ENCODE measurements around the gene IL22RA1.

The IL22RA1 gene

DNA sequence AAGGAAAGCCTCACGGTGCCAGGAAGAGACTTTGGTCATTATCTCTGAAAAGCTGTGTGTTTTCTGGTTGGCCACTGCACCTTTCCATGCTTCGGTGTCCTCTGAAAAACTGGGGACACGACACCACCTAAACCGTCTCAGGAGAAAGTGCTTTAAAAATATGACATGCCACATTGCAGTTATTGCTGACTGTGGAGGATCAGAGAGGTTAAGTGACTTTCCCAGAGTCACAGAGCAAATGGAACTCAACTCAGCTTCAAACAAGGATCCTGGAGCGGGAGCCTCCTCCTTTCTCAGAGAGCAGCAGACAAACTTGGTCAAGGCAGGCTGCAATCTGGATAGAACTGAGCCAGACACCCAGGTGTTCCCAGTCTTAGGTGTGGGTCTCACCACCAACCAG is 44.8 kb downstream of the IL22RA1 start:
- H3K36me3 ChIP-seq (replicated peaks): no peaks in the 10 kb centered on the region
- H3K4me3 ChIP-seq: no peak overlapping the region
- DNase-seq (ENCODE audit: low spot score in 2 of 2): no peak
- no peaks in the 10 kb centered on the region for H3K4me1 ChIP-seq
- no peaks in the 10 kb centered on the region for H3K9me3 ChIP-seq
- in situ Hi-C loops (cut with MboI; ENCODE audit: low sequenced_read_pairs): no loop called here
- H3K27me3 ChIP-seq (ENCODE audit: low read depth): no peaks in the 10 kb centered on the region

DNA sequence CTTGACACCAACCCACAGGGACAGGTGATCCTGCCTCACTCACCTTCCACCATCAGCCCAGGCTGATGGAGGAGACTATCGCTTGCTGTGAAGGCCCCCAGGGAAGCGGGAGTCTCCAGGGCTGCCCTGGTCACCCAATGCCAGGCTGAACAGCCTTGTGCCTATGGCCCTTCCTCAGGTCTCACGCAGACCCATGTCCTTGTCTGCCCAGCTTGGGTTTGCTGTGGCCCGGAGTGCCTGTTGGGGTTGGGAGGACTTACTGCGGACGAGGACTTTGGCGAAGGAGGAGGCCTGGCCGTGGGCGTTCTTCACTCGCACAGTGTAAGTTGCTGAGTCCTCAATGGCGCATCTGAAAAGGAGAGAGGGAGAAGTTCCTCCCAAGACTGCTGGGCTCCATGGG is 45.3 kb downstream of the IL22RA1 start:
- H3K36me3 ChIP-seq (replicated peaks): no peaks in the 10 kb centered on the region
- H3K4me3 ChIP-seq: no peak overlapping the region
- no peaks in the 10 kb centered on the region for H3K9me3 ChIP-seq
- in situ Hi-C loops (cut with MboI; ENCODE audit: low sequenced_read_pairs): no loop called here
- no peaks in the 10 kb centered on the region for H3K27me3 ChIP-seq (ENCODE audit: low read depth)
- H3K4me1 ChIP-seq: no peaks in the 10 kb centered on the region
- DNase-seq (ENCODE audit: low spot score in 2 of 2): no peak

- Histone ChIP-seq H3K36me3 (replicated peaks) (no peaks in the 10 kb centered on the region), H3K9me3 (no peaks in the 10 kb centered on the region), H3K4me1 (no peaks in the 10 kb centered on the region), H3K27me3 (ENCODE audit: low read depth) (no peaks in the 10 kb centered on the region), H3K4me3 (no peak overlapping the region)
- in situ Hi-C loops (cut with MboI; ENCODE audit: low sequenced_read_pairs): no loop called here
- no peak for DNase-seq (ENCODE audit: low spot score in 2 of 2)
These were observed 46.2 kb downstream of the IL22RA1 start for GRCh38 chr1:24096739-24097103.

- H3K36me3 ChIP-seq (replicated peaks): no peaks in the 10 kb centered on the region
- H3K9me3 ChIP-seq: no peaks in the 10 kb centered on the region
- no peaks in the 10 kb centered on the region for H3K4me1 ChIP-seq
- H3K27me3 ChIP-seq (ENCODE audit: low read depth): no peaks in the 10 kb centered on the region
- no peak for DNase-seq (ENCODE audit: low spot score in 2 of 2)
- no peak overlapping the region for H3K4me3 ChIP-seq
- in situ Hi-C loops (cut with MboI; ENCODE audit: low sequenced_read_pairs): no loop called here
These were observed 46.8 kb downstream of the IL22RA1 start for GRCh38 chr1:24096009-24096738.

GRCh38 chr1:24095140-24095859 is 47.6 kb downstream of the IL22RA1 start:
- no peaks in the 10 kb centered on the region for H3K27me3 ChIP-seq (ENCODE audit: low read depth)
- no peaks in the 10 kb centered on the region for H3K9me3 ChIP-seq
- in situ Hi-C loops (cut with MboI; ENCODE audit: low sequenced_read_pairs): no loop called here
- DNase-seq (ENCODE audit: low spot score in 2 of 2): no peak
- no peaks in the 10 kb centered on the region for H3K36me3 ChIP-seq (replicated peaks)
- no peaks in the 10 kb centered on the region for H3K4me1 ChIP-seq
- H3K4me3 ChIP-seq: no peak overlapping the region

DNA sequence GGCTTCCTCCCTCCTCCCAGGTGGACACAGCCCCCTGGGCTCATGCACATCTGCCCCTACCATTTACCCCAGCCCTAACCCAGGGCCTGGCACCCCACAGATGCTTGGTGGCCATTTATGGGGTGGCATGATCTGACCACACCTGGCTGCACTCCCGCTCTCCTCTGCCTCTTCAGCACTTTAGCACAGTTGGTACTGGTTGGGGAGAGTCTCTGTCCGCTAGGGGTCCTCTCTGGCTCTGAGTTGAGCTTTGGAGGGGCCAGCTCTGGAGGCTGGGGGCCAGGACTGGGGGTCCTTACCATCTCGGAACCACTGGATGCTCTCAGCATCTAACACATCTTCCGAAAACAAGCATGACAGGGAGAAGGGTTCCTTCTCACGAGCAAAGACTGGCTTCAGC is 48.4 kb downstream of the IL22RA1 start:
- no peak for DNase-seq (ENCODE audit: low spot score in 2 of 2)
- Histone ChIP-seq H3K36me3 (replicated peaks) (no peaks in the 10 kb centered on the region), H3K4me3 (no peak overlapping the region), H3K27me3 (ENCODE audit: low read depth) (no peaks in the 10 kb centered on the region), H3K4me1 (no peaks in the 10 kb centered on the region), H3K9me3 (no peaks in the 10 kb centered on the region)
- in situ Hi-C loops (cut with MboI; ENCODE audit: low sequenced_read_pairs): no loop called here

DNA sequence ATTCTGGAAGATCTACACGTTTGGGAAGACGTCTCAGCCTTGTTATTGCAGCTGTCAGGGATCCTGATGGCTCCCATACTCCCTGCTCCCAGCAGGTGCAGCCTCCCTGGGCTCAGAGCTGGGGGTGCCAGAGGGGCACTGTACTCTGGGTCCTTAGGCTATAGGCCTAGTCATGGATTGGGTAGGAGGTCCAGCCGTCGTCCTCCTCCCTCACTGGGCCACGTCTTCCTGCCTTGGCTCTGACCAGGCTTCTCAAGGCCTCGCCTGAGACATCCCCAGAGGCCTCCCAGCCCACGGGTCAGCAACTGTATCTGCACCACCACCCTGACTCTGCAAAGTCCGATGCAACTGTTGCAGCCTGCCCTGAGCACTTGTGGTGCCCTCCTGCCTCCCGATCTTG is 49.2 kb downstream of the IL22RA1 start:
- H3K9me3 ChIP-seq: no peaks in the 10 kb centered on the region
- in situ Hi-C loops (cut with MboI; ENCODE audit: low sequenced_read_pairs): no loop called here
- H3K4me1 ChIP-seq: no peaks in the 10 kb centered on the region

DNA sequence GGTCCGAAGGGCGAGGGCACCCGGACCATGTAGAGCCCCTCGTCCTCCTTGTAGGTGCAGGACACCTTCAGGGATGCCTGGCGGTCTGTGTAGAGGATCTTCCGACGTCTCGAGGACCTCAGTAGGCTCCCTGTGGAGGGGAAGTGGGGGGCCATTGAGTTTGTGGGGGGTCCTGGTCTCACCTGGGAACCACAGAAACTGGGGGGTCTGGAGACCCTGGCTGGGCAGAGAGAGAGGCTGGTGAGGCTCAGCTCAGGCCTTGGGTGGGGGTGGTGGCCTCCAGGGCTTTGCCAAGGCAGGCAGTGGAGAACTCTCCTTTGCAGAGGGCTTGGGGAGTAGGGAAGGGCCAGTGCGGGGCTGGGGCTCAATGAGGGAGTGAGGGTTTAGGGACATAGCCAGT is 50.0 kb downstream of the IL22RA1 start:
- H3K4me1 ChIP-seq: no peaks in the 10 kb centered on the region
- H3K27me3 ChIP-seq (ENCODE audit: low read depth): no peaks in the 10 kb centered on the region
- no peaks in the 10 kb centered on the region for H3K9me3 ChIP-seq
- H3K36me3 ChIP-seq (replicated peaks): no peaks in the 10 kb centered on the region
- in situ Hi-C loops (cut with MboI; ENCODE audit: low sequenced_read_pairs): no loop called here
- no peak for DNase-seq (ENCODE audit: low spot score in 2 of 2)
- H3K4me3 ChIP-seq: no peak overlapping the region

More for the DNA sequence above, 49.2 kb downstream of the IL22RA1 start:
- no peak for DNase-seq (ENCODE audit: low spot score in 2 of 2)
- Histone ChIP-seq H3K4me3 (no peak overlapping the region), H3K36me3 (replicated peaks) (no peaks in the 10 kb centered on the region), H3K27me3 (ENCODE audit: low read depth) (no peaks in the 10 kb centered on the region)

GRCh38 chr1:24091971-24092482 is 50.9 kb downstream of the IL22RA1 start:
- no peaks in the 10 kb centered on the region for H3K9me3 ChIP-seq
- H3K36me3 ChIP-seq (replicated peaks): no peaks in the 10 kb centered on the region
- H3K4me3 ChIP-seq: no peak overlapping the region
- no peak for DNase-seq (ENCODE audit: low spot score in 2 of 2)
- H3K4me1 ChIP-seq: no peaks in the 10 kb centered on the region
- in situ Hi-C loops (cut with MboI; ENCODE audit: low sequenced_read_pairs): no loop called here
- H3K27me3 ChIP-seq (ENCODE audit: low read depth): no peaks in the 10 kb centered on the region

- no peaks in the 10 kb centered on the region for H3K9me3 ChIP-seq
- in situ Hi-C loops (cut with MboI; ENCODE audit: low sequenced_read_pairs): no loop called here
These were observed 52.2 kb downstream of the IL22RA1 start for GRCh38 chr1:24090736-24091135.

DNA sequence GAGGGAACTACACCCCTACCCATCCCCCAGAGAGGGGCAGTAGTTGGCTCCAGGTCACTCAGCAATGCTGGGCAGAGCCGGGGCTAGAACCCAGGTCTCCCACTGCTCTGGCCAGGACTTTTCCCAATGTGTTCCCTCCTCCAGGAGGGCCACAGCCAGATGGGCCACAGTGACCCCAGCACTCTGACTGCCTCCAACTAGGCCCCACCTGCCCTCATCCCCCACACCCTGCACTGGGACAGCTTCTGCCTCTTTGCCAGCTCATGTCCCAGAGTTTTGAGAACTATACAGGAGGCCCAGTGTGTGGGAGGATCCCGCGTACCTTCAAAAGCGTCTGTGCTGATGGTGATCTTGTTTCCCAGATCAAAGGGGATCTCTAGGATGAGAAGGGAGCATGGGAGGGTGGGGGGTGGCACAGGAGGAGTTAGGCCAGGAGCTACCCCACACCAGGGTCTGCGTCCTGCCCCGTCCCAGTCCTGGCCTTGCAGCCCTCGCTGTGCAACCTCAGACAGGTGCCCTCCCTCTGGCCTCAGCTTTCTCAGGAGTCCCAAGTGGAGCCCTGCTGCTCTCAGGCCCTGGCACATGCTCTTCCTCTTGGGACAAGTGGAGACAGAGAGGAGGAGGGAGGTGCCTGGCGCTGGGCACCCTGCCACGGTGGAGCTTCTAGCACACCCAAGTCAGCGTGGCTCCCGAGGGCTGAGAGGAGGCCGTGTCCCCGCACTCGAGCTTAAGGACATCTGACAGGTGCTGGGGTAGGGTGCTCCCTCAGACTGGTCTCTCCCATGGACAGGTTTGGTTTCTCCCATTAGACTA is 53.0 kb downstream of the IL22RA1 start:
- no peaks in the 10 kb centered on the region for H3K4me1 ChIP-seq
- H3K4me3 ChIP-seq: no peak overlapping the region
- in situ Hi-C loops (cut with MboI; ENCODE audit: low sequenced_read_pairs): no loop called here
- no peaks in the 10 kb centered on the region for H3K9me3 ChIP-seq
- no peak for DNase-seq (ENCODE audit: low spot score in 2 of 2)
- H3K27me3 ChIP-seq (ENCODE audit: low read depth): no peaks in the 10 kb centered on the region
- no peaks in the 10 kb centered on the region for H3K36me3 ChIP-seq (replicated peaks)

More at GRCh38 chr1:24090736-24091135, 52.2 kb downstream of the IL22RA1 start:
- Histone ChIP-seq H3K4me1 (no peaks in the 10 kb centered on the region), H3K27me3 (ENCODE audit: low read depth) (no peaks in the 10 kb centered on the region), H3K36me3 (replicated peaks) (no peaks in the 10 kb centered on the region), H3K4me3 (no peak overlapping the region)
- DNase-seq (ENCODE audit: low spot score in 2 of 2): no peak

- in situ Hi-C loops (cut with MboI; ENCODE audit: low sequenced_read_pairs): no loop called here
- no peak overlapping the region for H3K4me3 ChIP-seq
- no peaks in the 10 kb centered on the region for H3K27me3 ChIP-seq (ENCODE audit: low read depth)
- H3K4me1 ChIP-seq: no peaks in the 10 kb centered on the region
- H3K9me3 ChIP-seq: no peaks in the 10 kb centered on the region
- DNase-seq (ENCODE audit: low spot score in 2 of 2): no peak
- H3K36me3 ChIP-seq (replicated peaks): no peaks in the 10 kb centered on the region
These were observed 53.8 kb downstream of the IL22RA1 start for GRCh38 chr1:24089027-24089742.

DNA sequence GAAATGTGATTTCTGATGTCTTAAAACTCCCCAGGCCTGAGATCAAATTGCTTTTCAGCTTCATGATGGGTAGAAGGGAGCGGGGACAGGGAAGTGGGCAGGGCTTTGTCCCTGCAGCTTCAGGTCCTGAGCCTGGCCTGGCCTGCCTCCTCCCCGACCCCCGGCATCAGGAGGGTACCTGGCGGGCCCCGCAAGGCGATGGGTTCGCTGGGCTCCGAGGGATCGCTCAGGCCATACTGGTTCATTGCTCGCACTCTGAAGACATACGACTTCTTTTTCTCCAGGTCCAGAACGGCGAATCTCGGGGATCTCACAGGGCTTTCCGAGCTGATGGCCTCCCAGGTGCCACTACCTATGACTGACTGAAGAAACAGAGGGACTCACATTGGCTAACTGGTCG is 56.5 kb downstream of the IL22RA1 start:
- H3K9me3 ChIP-seq: no peaks in the 10 kb centered on the region
- no peak overlapping the region for H3K4me3 ChIP-seq
- in situ Hi-C loops (cut with MboI; ENCODE audit: low sequenced_read_pairs): no loop called here
- H3K4me1 ChIP-seq: no peaks in the 10 kb centered on the region
- H3K36me3 ChIP-seq (replicated peaks): no peaks in the 10 kb centered on the region
- H3K27me3 ChIP-seq (ENCODE audit: low read depth): no peaks in the 10 kb centered on the region
- DNase-seq (ENCODE audit: low spot score in 2 of 2): no peak

All from HAP-1 (cell line).